Right lobe of liver (tissue), 6 donors: Measurements from ENCODE around the gene TMEM151A. TPM values are rescaled to one million over a fixed set of nuclear protein-coding genes. Genes with fewer than 3 reads are reported as not detected.

ENCODE experiments used
- ATAC-seq, 4 donors: fragments of 200-7000 bp; cut with Tn5 transposase; one replicate each; pipeline ENCODE4 v1.9.1; 2020; ENCODE audit warnings: mild to moderate bottlenecking in 4 of 4, moderate library complexity in 4 of 4
- DNase-seq, 3 donors: peaks; one replicate each; pipeline ENCODE4 v3.0.0-alpha.2; 2020
- H3K27ac ChIP-seq, 3 donors: fragments of 200-600 bp; one replicate each; pipeline ENCODE4 v1.8.0; 2022
- H3K27me3 ChIP-seq, 2 donors: fragments of 200-600 bp; one replicate each; pipeline ENCODE4 v1.8.0; 2022
- H3K36me3 ChIP-seq, 4 donors: fragments of 200-600 bp; sonication (generic) in 1 of 4; one replicate each; pipeline versions ENCODE4 v1.5.1 to v1.8.0; 2017 to 2022; ENCODE audit warnings: control low read depth in 1 of 4
- H3K4me1 ChIP-seq, 4 donors: fragments of 200-600 bp; sonication (generic) in 1 of 4; one replicate each; pipeline versions ENCODE4 v1.5.1 to v1.8.0; 2017 to 2022; ENCODE audit warnings: control low read depth in 1 of 4
- H3K4me3 ChIP-seq, 3 donors: fragments of 200-600 bp; one replicate each; pipeline ENCODE4 v1.8.0; 2022
- H3K9me3 ChIP-seq, 4 donors: fragments of 200-600 bp; sonication (generic) in 1 of 4; one replicate each; pipeline versions ENCODE4 v1.5.1 to v1.8.0; 2017 to 2022; ENCODE audit warnings: control low read depth in 1 of 4
- CTCF ChIP-seq, 4 donors: fragments of 200-600 bp in 3 of 4; fragments of 450-650 bp in 1 of 4; IDR thresholded peaks; one replicate each; pipeline versions ENCODE4 v1.5.1 to v1.8.0; 2016 to 2022; ENCODE audit warnings: antibody characterized with exemption in 4 of 4, mild to moderate bottlenecking in 2 of 4
- POLR2A ChIP-seq: fragments of 450-650 bp; IDR thresholded peaks from one replicate; pipeline ENCODE4 v1.6.1; 2017; ENCODE audit warnings: antibody characterized with exemption, mild to moderate bottlenecking
- WGBS: methylation state at CpG from one replicate; pipeline ENCODE4 v1.1.6; 2018; ENCODE audit warnings: low coverage, low lambda C conversion rate; ENCODE audit not compliant: insufficient coverage; ENCODE audit errors: missing lambda C conversion rate; 5-methylcytosine and 5-hydroxymethylcytosine counted together
- intact Hi-C, 2 donors: fragments of 100-400 bp; cut with DNase I; formaldehyde crosslinking; loops; one replicate each; pipeline versions ENCODE4 v1.11.2 to v1.14.1; 2022
- total RNA-seq, 6 experiments: library from RNA; depleted of rRNA in 2 of 6; stranded (reverse); fragments of >200 nt in 2 of 6; fragmentation: NEBNext Ultra II Directional in 3 of 6; extraction: Animal tissue kit (Norgen Biotek cat#: 25700) in 3 of 6; gene quantifications; one replicate each; pipeline versions ENCODE4 v1.1.0 to v1.2.4, GENCODE V29; 2016 to 2023
- donor health status: DM: no; HTN: yes; CAD: no.
- donor health status: DM: no; HTN: no; CAD: no.
- donor health status: DM: no; HTN: no; CAD: no.
- donor health status: DM: no; HTN: yes; CAD: no.
- donor health status: DM: no; HTN: yes; CAD: no.

Gene TMEM151A
- total RNA-seq, 6 experiments from 2014 or later = 0.13 to 0.86 (median 0.45) TPM; not detected in 2

- 33% methylated on average over 1 of the region's 84 CpGs for WGBS
- Histone ChIP-seq H3K4me3 (peak within 1 kb of the TSS in 2 of 3 donors; percentile 23 to 37), H3K27ac (no peak within 1 kb of the TSS), H3K27me3 (no peaks in the 10 kb centered on the region), H3K36me3 (peaks cover 8 to 32% (median 16%) of the 10 kb centered on the region in 4 donors), H3K9me3 (no peaks in the 10 kb centered on the region), H3K4me1 (peaks cover 0 to 5% (median 0%) of the 10 kb centered on the region in 4 donors)
- peak; percentile 15 for TF ChIP-seq POLR2A
- no peak for TF ChIP-seq CTCF (IDR thresholded peaks at IDR 0.05)
- intact Hi-C loops = no loop called here
- peak; percentile 26 to 53 (median 51) for ATAC-seq
- peak in 2 of 3 donors; percentile 55 to 64 for DNase-seq
Measured at GRCh38 chr11:66277471-66278362, 14.0 kb upstream of the TMEM151A start, which contains the start of gene CNIH2. TSS of gene CNIH2 (plus strand) at chr11:66278175. CDS start at chr11:66278457, 282 bp downstream.

DNA sequence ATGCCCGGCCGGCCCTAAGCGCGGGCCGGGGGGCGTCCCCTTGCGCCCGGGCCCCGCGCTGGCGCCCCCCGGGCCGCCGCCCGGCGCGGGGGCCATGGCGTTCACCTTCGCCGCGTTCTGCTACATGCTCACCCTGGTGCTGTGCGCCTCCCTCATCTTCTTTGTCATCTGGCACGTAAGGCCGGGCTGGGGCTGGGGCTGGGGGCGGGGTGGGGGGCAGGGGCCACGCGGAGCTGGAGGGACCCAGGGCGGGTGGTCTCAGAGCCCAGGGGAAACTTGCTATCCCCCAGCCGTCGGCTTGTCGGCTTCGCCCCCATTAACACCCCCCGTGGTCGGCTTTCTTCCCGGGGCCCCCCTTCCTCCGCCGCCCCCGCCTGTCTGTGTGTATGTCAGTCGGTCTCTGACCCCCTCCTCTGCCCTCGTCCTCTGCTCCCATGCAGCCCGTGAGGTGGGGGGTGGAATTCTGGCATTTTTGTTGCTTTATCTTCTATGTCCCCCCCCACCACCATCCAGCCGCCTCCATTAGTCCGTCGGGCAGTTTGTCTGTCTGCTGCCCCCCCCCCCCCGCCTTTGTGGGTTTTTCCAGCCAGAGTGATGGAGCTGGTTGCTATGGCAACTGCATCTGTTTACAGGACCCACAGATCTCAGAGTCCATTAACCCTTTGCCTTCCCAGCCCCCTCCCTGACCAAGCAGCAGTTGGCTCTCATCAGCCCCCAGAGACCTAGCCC, 13.2 kb upstream of the TMEM151A start:
- Histone ChIP-seq H3K4me1 (peaks cover 0 to 5% (median 0%) of the 10 kb centered on the region in 4 donors), H3K36me3 (peaks cover under 1 to 24% (median 12%) of the 10 kb centered on the region in 4 donors), H3K4me3 (no peak overlapping the region), H3K9me3 (no peaks in the 10 kb centered on the region), H3K27me3 (no peaks in the 10 kb centered on the region), H3K27ac (no peak overlapping the region)
- DNase-seq (no peak), ATAC-seq (no peak)
- TF ChIP-seq CTCF (IDR thresholded peaks at IDR 0.05) (no peak), POLR2A (no peak)
- WGBS = 0% methylated on average over 9 of the region's 45 CpGs
- intact Hi-C loops = no loop called here

GRCh38 chr11:66279092-66279734, 12.5 kb upstream of the TMEM151A start:
- H3K4me1 ChIP-seq = peaks cover 0 to 5% (median 0%) of the 10 kb centered on the region in 4 donors
- WGBS = 86% methylated on average over 10 of the region's 15 CpGs
- H3K27ac ChIP-seq = no peak overlapping the region
- H3K36me3 ChIP-seq = peaks cover 0 to 17% (median 6%) of the 10 kb centered on the region in 4 donors
- H3K4me3 ChIP-seq = no peak overlapping the region
- ATAC-seq = no peak
- no peak for TF ChIP-seq POLR2A
- TF ChIP-seq CTCF (IDR thresholded peaks at IDR 0.05) = no peak
- H3K9me3 ChIP-seq = no peaks in the 10 kb centered on the region
- H3K27me3 ChIP-seq = no peaks in the 10 kb centered on the region
- DNase-seq = no peak
- intact Hi-C loops = no loop called here

GRCh38 chr11:66280428-66280827, 11.3 kb upstream of the TMEM151A start:
- H3K4me1 ChIP-seq = peaks cover 0 to 5% (median 0%) of the 10 kb centered on the region in 4 donors
- intact Hi-C loops = loop anchor here (10.0 kb wide), 1 partner anchor 56 kb away; no protein-coding TSS in a partner anchor
- WGBS = 62% methylated on average over 2 of the region's 14 CpGs

More at GRCh38 chr11:66280428-66280827, 11.3 kb upstream of the TMEM151A start:
- no peaks in the 10 kb centered on the region for H3K9me3 ChIP-seq
- peak in 1 of 3 donors; percentile 57 for DNase-seq
- H3K4me3 ChIP-seq = no peak overlapping the region
- TF ChIP-seq CTCF (IDR thresholded peaks at IDR 0.05) (no peak), POLR2A (no peak)
- H3K27ac ChIP-seq = no peak overlapping the region
- no peaks in the 10 kb centered on the region for H3K27me3 ChIP-seq
- ATAC-seq = no peak
- H3K36me3 ChIP-seq = peaks cover 0 to 8% (median under 1%) of the 10 kb centered on the region in 4 donors
